OCI-M2 (cell line): ENCODE results near the gene DIS3L2.

Experiments used
- DNase-seq: peaks from one replicate; lab custom pipeline; 2025; ENCODE audit not compliant: unreplicated experiment; lab: John Stamatoyannopoulos, UW

DIS3L2 gene

GRCh38 chr2:232340171-232340935, 378.8 kb downstream of the DIS3L2 start:
- no peak for DNase-seq

- DNase-seq = no peak
These were observed 379.7 kb downstream of the DIS3L2 start for GRCh38 chr2:232341061-232341738.

- no peak for DNase-seq
These were observed 380.2 kb downstream of the DIS3L2 start for GRCh38 chr2:232341739-232342126.

GRCh38 chr2:232342635-232343565, 381.4 kb downstream of the DIS3L2 start:
- no peak for DNase-seq

GRCh38 chr2:232343821-232344220, 382.3 kb downstream of the DIS3L2 start:
- no peak for DNase-seq

GRCh38 chr2:232345251-232345650, 383.7 kb downstream of the DIS3L2 start:
- DNase-seq = no peak

- DNase-seq = no peak
These were observed 385.9 kb downstream of the DIS3L2 start for GRCh38 chr2:232347369-232347768.

GRCh38 chr2:232348936-232349335, 387.4 kb downstream of the DIS3L2 start:
- no peak for DNase-seq

- no peak for DNase-seq
These were observed 388.0 kb downstream of the DIS3L2 start for GRCh38 chr2:232349546-232349945.

- no peak for DNase-seq
These were observed 388.6 kb downstream of the DIS3L2 start for GRCh38 chr2:232349946-232350635.

- DNase-seq = no peak
These were observed 389.5 kb downstream of the DIS3L2 start for GRCh38 chr2:232350804-232351685.

- no peak for DNase-seq
These were observed 390.4 kb downstream of the DIS3L2 start for GRCh38 chr2:232351686-232352510.

GRCh38 chr2:232352511-232353091, 391.1 kb downstream of the DIS3L2 start:
- DNase-seq = no peak

GRCh38 chr2:232353096-232353495, 391.6 kb downstream of the DIS3L2 start:
- DNase-seq = no peak

- DNase-seq = no peak
These were observed 392.1 kb downstream of the DIS3L2 start for GRCh38 chr2:232353660-232354059.

- no peak for DNase-seq
These were observed 392.6 kb downstream of the DIS3L2 start for GRCh38 chr2:232354069-232354468.

- no peak for DNase-seq
These were observed 400.1 kb downstream of the DIS3L2 start for GRCh38 chr2:232361646-232362045.

GRCh38 chr2:232362174-232362900, 400.8 kb downstream of the DIS3L2 start:
- no peak for DNase-seq
